Suprapubic skin (tissue), 4 donors: ENCODE data around the gene C1orf87.

Source experiments
- CTCF ChIP-seq, 2 donors: fragments of 200-600 bp in 1 of 2; fragments of 450-650 bp in 1 of 2; sonication (generic) in 1 of 2; IDR thresholded peaks; one replicate each; pipeline ENCODE4 v1.5.1; 2016 to 2019; ENCODE audit warnings: antibody characterized with exemption in 2 of 2, mild to moderate bottlenecking in 1 of 2, moderate library complexity in 1 of 2
- EP300 ChIP-seq: sonication (generic); formaldehyde crosslinking; IDR thresholded peaks from one replicate; pipeline ENCODE4 v1.6.1; 2017; ENCODE audit warnings: antibody characterized with exemption
- POLR2A ChIP-seq, 2 donors: fragments of 450-650 bp; IDR thresholded peaks; one replicate each; pipeline ENCODE4 v1.6.1; 2017; ENCODE audit warnings: antibody characterized with exemption in 2 of 2, mild to moderate bottlenecking in 2 of 2, moderate library complexity in 2 of 2
- POLR2AphosphoS5 ChIP-seq, 3 donors: sonication (generic); formaldehyde crosslinking; IDR thresholded peaks; one replicate each; pipeline ENCODE4 v1.6.1; 2017; ENCODE audit warnings: antibody characterized with exemption in 3 of 3

DNA sequence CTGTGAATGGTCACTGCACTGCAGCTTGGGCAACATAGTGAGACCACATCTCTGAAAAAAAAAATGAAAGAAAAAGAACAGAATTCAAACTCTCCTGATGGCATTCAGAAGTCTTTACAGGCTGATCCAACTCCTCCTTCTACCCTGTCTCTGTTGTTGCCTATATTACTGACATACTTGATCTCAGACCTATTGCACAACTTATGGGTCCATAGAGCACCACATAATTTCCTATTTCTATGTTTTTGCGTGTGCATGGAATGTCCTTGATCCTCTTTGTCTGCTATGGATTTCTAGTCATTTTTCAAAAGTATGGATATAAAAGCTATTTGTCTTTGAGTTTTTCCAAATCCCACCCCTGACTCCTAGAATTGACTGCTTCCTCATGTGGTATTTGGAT, 124.6 kb downstream of the C1orf87 start:
- no peak for TF ChIP-seq CTCF (IDR thresholded peaks at IDR 0.05)
- TF ChIP-seq POLR2A (IDR thresholded peaks at IDR 0.05), result no peak
- no peak for TF ChIP-seq EP300
- TF ChIP-seq POLR2AphosphoS5 (IDR thresholded peaks at IDR 0.05), result no peak
